Astrocyte of the hippocampus (primary cell): ENCODE measurements around the gene CBLN2.
A peak's percentile ranks its signal among the peaks of the same experiment; 100 is the strongest.

ENCODE experiments used
- DNase-seq: peaks from one replicate; pipeline ENCODE4 v3.0.0; 2011; ENCODE audit warnings: low read depth, low spot score

CBLN2 gene

DNA sequence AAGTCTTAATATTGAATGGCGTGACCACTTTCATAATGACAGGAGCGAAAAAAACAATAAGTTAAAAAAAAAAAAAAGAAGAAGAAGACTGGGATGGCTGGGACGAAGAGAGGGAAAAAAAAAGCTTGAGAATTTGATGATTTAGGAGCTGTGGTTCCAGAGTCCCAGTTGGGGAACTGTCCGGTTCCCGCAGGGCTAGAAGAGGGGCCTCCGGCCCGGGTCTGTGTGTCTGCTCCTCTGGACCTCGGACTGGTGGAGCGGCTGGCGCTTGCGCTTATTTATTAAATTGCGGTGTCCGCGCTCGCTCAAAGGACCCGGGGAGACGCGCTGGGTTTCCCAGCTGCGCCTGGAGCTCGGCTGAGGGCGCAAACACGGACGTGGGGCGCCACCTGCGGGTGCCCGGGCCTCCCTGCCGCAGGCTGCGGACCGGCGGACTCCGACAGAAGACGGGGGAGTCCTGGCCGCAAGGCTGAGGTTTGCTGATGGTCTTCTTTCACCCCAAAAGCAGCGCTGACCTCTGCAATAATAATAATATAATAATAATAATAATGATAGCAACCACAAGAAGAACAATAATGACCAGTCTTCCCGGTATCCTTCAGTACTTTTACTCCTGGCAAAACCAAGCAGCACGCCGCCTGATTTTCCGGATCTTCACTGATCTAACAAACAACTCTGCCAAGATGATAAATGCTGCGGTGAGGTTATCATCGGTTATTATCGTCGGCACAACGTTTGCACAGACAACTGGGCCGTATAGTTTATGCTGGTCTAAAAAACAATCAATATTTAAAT is at the start of gene CBLN2:
Gene CBLN2, minus strand, starts transcription at position 251 of the 795 bp plus-strand sequence. CDS start 2,182 bp downstream, outside the sequence.
- DNase-seq, result peak; percentile 89

DNA sequence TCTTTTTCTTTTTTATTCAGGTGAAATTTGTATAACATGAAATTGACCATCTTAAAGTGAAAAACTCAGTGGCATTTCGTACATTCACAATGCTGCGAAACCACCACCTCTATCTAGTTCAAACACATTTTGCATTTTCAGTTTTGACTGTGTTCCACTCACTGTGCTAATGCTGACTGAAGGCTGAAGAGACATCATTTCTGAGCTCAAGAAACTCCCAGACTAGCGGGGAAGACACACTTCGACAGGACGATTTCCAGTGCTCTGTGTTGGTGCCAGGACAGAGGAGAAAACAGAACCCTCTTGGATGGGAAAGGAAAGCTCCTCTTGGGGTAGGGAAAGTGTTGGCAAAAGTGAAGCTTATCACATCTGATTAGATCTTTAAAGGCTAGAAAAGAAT is 44.2 kb upstream of the CBLN2 start:
- DNase-seq, result no peak

DNA sequence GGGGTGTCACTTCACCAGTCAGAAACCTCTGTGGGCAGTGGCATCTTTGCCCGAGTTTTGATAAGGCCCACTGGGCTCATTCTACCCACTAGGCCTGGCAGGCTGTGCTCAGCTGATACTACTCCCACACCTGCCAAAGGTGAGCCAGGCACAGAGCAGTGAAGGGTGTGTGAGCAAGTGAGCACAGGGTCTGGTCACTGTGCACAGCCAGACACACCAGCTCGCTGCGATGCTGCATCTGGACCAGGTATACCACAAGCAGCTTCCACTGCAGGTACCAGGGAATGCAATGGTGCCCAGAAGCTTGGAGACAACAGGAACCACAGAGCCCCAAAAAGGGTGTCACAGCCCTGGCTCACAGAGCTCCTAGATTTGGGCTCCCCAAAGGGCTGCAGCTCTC is 40.6 kb upstream of the CBLN2 start:
- DNase-seq, result no peak

DNA sequence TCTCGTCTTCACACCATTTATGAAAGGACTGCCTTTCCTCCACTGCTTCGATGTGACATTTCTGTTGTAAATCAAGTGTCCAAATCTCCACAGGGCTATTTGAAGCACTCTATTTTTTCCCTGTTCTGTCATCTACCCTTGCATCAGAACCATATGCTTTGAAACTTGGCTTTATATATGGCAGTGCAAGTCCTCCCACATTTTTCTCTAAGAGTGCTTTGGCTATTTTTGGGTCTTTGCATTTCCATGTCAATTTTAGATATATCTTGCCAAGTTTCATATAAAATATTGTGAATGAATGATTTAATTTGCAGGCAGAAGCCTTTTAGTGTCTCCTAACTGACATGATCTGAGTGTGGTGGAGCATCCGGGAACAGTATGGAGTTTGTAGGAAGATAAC is 37.8 kb upstream of the CBLN2 start:
- DNase-seq, result no peak

DNA sequence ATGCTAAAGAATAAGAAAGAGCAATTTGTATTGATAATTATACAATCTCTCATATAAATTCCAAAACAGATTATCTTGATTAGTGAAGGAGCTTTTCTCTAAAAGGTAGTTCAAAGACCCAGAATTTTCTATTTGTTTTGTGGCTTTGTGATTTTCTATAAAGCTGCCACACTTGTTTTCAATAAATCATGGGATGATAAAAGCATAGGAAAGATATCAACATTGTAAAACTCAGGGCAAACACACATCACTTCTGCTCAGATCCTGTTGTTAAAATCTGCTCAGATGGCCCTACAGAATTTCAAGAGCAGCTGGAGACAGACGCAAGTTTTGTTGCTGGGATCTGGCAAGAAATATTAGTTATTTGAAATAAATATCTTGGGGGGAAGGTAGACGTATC is 28.8 kb upstream of the CBLN2 start:
- DNase-seq, result no peak

DNA sequence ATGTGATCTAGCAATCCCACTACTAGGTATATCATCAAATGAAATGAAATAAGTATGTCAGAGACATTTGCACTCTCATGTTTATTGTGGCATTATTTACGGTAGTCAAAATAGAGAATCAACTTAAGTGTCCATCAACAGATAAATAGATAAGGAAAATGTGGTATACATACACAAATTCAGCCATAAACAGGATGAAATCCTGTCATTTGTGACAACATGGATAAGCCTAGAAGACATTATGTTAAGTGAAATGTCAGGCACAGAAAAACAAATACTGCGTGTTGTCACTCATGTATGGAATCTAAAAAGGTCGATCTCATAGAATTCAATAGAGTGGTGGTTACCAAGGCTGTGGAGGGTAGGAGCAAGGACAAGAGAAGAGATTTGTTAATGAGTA is 22.1 kb upstream of the CBLN2 start:
- DNase-seq, result no peak

DNA sequence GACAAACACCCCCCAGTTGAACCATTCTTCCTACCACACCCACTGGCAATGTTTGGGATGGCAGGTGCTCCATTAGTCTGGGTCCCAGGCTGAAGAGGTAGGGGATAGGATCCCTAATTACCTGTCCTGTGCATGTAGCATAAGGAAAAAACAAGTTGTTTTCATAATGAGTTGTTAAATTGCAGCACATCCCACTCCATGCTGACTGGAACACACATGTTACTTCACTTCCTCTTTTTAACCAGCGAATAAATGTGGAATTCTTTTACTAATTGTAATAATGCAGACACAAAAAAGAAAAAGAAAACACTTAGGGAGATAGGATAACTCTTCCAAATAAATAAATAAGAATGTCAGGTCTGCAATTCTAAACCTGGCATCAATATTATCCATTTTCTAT is 11.8 kb upstream of the CBLN2 start:
- DNase-seq, result no peak

DNA sequence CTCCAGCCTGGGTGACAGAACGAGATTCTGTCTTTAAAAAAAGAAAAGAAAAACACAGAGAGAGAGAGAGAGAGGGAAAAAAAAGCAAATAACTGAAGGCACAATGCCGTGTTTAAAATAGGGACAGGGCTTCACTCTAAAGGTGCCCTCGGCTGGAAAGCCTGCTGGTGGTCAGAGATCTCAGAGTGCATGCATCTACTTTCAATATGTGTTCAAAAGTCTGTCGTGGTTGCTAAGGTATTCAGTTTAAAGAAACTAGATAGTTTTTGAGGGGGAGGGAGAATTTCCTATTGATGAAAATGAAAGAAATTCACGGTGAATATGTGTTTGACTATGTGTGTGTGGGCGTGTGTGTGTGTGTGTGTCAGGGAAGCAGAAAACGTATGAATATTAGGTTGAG is 11.0 kb upstream of the CBLN2 start:
- no peak for DNase-seq

DNA sequence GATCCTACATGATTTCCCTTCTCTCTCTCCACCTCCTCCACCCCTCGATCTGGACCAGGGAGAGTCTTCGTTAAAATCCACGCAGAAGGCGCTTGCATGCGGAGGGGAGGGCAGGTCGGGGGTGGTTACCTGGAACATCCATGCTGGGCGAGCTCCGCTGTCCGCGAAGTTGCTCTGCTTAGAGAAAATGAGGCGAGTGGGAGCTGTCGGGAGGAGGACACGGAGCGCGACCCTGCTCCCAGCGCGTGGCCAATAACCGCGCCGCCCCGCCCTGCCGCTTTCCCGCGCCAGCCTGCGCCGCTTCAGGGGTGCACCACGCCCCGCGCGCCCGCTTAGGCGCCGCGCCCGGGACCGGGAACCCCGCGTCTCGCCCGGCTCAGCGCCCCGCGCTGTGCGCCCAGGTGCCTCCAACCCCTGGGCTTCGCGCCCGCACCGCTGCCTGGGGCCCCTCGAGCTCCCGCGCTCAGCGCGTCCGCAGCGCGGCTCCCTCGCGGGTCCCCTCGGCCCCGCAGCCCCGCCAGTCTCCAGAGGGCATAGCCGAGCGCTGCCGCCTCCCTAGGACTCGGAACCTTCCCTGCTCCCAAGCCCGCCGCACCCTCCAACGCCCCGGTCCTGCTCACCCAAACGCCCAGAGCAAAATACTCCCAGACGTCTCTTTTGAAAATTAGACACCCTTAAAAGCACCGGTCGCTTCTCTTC is 636 bp downstream of the CBLN2 start:
- peak; percentile 25 for DNase-seq

DNA sequence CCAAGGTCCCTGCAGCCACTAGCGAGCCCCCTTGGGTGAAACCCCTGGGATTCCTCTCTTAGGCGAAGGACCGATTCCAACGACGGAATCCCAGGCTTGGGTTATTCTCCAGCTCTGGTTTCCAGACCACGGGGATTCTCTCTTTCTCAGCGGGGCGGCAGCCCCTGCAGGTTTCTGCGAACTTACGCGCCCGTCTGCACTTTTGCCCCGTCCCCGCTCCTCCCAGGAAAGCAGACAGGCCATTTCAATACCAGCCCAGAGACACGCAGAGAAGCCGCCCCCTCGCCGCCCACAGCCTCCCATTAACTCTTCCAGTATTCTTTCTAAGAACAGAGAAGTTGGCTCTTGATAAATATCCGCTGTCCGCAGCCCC is 1.2 kb downstream of the CBLN2 start:
- peak; percentile 23 for DNase-seq

DNA sequence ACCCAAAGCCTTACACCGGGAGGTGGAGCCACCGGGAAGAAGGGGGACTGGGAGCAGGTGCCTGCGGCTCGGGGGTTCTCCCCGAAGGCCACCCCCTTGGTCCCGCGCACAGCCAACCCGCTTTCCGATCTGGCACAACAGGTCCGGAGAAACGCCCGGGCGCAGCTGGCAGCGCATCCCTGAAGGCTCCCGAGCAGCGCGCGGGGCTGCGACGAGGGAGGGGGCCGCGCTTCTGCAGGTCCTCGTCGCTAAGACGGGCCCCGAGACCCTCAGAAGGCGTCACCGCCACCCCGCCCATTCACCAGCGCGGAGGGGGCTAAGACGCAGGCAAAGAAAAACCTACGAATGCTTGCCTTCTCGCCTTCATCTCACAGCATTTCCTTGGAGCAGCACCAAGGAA is 1.8 kb downstream of the CBLN2 start:
- peak; percentile 15 for DNase-seq

DNA sequence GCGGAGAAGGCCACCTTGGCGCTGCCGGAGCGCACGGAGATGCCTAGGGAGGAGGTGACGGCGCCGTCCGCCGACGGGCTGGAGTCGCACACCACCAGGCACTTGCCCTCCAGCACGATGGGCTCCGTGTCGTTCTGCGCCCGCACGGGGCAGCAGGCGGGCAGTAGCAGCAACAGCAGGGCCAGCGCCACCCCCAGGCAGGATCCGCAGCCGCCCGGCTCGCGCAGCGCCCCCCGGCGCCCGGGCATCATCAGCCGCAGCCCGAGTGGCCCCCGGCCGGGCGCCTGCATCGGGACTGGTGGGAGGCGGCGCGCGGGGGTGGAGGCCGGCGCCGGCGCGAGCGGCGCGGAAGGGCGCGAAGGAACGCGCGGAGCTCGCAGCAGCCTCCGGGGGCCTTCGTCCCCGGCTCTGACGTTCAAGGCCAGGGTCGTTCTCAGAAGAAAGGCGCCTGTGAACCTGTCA is 2.2 kb downstream of the CBLN2 start:
- peak; percentile 11 for DNase-seq

DNA sequence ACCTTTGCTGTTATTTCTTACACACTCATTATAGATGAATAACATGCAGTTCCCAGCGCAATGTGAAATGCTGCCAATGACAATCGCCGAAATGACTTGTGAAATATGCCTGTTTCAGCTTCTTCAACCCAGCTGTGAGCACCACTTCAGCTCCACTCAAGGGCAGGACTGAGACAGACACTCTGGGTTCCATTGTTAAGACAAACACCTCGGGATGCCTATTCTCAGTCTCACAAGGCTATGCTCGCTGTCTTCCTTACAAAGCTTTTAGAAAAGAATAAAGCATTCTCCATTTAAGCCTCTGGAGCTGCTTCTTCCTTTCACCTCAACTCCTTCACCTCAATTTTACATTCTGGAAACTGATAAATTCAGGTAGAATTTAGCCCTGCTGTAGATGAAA is 4.2 kb downstream of the CBLN2 start:
- DNase-seq, result no peak

DNA sequence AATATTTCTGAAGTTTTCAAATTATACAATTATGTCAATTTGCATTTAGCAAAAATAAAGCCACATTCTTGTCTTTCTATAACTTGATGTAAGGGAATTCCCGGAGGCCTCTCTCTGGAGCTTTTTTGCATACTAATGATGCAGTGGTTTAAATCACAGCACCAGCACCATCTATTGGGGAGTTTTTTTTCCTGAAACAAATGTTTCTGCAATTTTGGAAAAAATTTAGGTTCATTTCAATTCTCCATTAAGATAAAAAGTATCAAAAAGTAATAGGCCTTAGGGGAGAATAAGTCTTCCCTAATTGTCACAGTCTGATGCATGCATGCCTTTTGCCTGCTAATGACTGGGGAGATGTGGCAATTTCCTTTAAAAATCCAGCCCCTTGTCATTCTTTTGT is 13.5 kb downstream of the CBLN2 start:
- DNase-seq, result peak; percentile 7

DNA sequence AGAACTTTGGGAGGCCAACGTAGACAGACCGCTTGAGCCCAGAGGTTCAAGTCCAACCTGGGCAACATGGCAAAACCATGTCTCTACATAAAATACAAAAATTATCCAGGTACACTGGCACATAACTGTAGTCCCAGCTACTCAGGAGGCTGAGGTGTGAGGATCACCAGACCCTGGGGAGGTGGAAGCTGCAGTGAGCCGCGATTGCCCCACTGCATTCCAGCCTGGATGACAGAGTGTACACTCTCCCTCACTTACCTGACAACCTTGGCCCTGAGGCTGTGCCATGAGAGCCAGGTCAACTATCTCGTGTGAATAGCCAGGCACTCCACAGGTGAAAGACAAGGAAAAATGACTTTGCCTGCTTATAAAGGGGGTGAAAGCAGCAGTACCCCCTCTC is 39.3 kb downstream of the CBLN2 start:
- DNase-seq, result no peak

DNA sequence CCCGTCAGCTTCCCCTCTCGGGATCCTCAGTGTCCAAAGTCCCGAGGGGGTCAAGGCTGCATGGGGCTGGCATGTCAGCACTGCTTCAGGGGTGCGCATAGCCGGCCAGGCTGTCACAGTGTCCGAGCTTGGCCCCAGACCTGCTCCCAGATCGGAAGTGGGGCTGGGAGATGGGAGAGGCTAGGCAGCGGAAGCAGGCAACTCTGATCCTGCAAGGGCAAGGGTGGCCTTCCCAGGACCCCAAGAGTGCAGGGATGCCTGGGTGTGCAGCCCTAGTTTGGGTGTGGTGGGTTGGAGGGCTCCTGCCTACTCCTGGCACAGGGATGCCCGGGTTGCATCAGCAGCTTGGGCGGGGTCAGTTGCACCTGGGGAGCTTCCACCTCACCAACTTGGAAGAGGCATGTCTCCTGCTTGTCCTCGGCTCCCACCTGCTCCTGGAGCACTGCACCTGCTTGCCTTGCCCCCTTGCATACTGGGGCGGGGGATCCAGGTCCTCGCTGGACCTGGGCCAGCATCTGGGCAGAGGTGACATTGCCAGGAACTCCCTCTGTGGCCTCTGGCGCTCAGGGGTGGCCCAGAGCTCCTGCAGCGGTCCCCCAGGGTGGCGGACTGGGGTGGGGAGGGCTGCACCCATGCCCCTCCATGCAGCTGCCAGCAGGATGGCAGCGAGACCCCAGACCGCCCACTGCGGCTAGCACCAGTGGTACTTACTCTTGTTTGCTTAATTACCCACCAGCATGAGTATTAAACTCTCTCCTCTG is 41.3 kb downstream of the CBLN2 start:
- DNase-seq, result no peak

DNA sequence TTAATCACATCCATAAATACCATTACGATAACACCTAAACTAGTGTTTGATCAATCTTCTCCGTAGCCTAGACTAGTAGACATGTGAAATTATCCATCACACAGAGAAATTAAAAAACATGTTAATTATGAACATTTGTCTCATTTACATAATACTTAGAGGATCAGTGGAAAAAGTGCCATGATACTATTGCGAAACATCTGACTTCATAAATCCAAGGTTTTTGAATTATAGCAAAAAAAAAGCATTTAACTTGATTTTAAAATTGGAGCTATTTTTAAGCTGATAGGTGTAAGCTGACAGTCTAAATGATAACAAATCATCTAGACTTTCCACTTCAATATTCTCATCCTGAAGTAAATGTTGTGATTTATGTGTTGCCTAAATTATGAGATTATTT is 51.6 kb downstream of the CBLN2 start:
- no peak for DNase-seq
